Measurements from ENCODE around the gene STXBP5.
A peak's percentile ranks its signal among the peaks of the same experiment; 100 is the strongest.

Gene STXBP5

GRCh38 chr6:147274012-147274411 is 69.8 kb downstream of the STXBP5 start:
- H3K4me3 ChIP-seq (ENCODE audit: low read length), result no peak overlapping the region
- DNase-seq (ENCODE audit: low read depth, low spot score), result no peak

GRCh38 chr6:147274776-147275175 is 70.6 kb downstream of the STXBP5 start:
- H3K4me3 ChIP-seq (ENCODE audit: low read length), result no peak overlapping the region
- no peak for DNase-seq (ENCODE audit: low read depth, low spot score)

DNA sequence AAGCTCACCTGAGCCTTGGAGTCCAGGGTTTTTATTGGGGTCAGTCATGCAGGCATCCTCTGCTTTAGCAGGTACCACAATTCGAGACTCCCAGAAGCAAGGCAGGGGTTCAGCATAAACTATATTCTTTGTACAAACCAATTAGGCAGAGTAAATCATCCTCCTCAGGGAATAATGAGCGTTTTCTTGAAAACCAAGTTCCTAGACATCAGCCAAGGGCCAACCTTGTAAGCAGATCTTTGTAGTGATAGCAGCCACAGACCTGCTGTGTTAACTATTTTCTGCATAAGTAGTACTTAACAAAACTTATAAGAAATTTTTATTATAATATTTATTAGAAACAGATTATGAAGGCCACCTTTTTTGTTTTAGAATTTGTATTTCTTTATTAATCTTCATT is 74.7 kb downstream of the STXBP5 start:
- DNase-seq (ENCODE audit: low read depth, low spot score), result no peak
- H3K4me3 ChIP-seq (ENCODE audit: low read length), result no peak overlapping the region

- no peak overlapping the region for H3K4me3 ChIP-seq (ENCODE audit: low read length)
- no peak for DNase-seq (ENCODE audit: low read depth, low spot score)
These were observed 75.2 kb downstream of the STXBP5 start for GRCh38 chr6:147279427-147279826.

GRCh38 chr6:147281895-147282565 is 77.8 kb downstream of the STXBP5 start:
- no peak for DNase-seq (ENCODE audit: low read depth, low spot score)
- no peak overlapping the region for H3K4me3 ChIP-seq (ENCODE audit: low read length)

GRCh38 chr6:147282566-147282959 is 78.3 kb downstream of the STXBP5 start:
- H3K4me3 ChIP-seq (ENCODE audit: low read length), result no peak overlapping the region
- no peak for DNase-seq (ENCODE audit: low read depth, low spot score)

GRCh38 chr6:147283460-147283859 is 79.2 kb downstream of the STXBP5 start:
- DNase-seq (ENCODE audit: low read depth, low spot score), result no peak
- no peak overlapping the region for H3K4me3 ChIP-seq (ENCODE audit: low read length)

DNA sequence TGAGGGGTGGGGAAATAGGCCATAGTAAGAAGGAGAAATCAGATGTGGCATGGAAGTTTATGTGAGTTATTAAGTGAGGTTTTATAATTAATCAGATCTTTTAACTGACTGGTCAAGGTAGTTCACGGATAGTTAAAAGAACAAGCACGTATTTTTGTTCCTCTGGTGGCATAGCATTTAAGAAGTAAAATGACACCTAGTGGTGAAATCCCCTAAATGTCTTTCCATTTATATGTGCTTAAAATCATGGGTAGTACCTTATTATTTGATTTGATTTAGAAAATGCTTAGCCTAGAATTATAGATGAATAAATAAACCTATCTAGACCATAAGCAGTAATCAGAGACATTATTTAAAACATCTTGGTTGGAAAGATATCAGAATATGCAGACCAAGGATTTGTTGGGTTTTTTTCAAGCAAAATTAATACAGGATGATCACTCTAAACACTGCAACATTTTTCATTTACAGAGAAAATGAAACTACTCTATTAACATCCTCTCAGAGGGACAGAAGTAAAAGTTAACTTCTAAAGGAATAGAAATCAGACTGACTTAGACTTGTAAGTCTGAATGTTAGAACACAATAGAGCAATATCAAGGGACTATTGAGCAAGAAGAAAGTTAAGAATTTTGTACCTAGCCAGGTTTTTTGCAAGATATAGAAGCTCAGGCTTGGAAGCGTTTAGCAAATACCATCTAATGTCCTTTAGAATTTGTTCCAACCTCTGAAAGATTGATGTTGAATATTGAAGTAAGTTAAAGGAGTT is 81.1 kb downstream of the STXBP5 start:
- H3K4me3 ChIP-seq (ENCODE audit: low read length), result no peak overlapping the region
- DNase-seq (ENCODE audit: low read depth, low spot score), result peak; percentile 28

- DNase-seq (ENCODE audit: low read depth, low spot score), result no peak
These were observed 83.7 kb downstream of the STXBP5 start for GRCh38 chr6:147287869-147288271.

GRCh38 chr6:147297124-147297523 is 92.9 kb downstream of the STXBP5 start:
- no peak overlapping the region for H3K4me3 ChIP-seq (ENCODE audit: low read length)
- no peak for DNase-seq (ENCODE audit: low read depth, low spot score)

More at GRCh38 chr6:147287869-147288271, 83.7 kb downstream of the STXBP5 start:
- no peak overlapping the region for H3K4me3 ChIP-seq (ENCODE audit: low read length)

DNA sequence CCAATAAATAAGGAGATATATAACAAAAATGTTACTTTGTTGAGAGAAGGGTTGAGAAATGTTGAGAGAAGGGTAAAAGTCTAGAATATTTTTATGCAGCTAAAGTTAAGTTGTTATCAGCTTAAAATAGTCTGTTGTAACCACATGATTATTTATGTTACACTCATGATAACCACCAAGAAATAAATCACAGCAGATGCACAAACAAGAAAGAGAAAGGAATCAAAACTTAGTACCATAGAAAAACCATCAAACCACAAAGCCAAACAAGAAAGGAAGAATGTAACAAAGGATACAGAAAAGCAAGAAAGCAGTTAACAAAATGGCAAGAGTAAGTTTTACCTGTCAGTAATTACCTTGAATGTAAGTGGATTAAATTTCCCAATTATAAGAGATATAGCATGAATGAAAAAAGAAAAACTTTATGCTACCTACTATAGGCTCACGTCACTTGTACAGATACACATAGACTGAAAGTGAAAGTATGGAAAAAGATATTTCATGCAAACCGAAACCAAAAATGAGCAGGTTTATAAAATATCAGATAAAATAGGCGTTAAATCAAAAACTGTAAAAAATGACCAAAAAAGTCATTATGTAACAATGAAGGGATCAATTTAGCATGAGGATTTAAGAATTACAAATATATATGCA is 93.6 kb downstream of the STXBP5 start:
- H3K4me3 ChIP-seq (ENCODE audit: low read length), result no peak overlapping the region
- no peak for DNase-seq (ENCODE audit: low read depth, low spot score)

DNA sequence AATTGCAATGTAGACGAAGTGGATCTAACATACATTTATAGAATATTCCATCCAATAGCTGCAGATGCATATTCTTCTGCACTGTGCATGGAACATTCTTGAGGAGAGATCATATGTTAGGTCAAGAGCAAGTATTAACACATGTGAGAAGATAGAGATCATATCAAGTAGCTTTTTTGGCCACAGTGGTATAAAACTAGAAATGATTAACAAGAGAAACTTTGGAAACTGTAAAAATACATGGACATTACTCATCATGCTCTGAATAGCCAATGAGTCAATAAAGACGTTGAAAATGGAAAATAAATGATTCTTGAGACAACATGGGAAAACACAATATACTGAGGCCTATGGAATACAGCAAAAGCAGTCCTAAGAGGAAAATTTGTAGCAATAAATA is 94.2 kb downstream of the STXBP5 start:
- no peak overlapping the region for H3K4me3 ChIP-seq (ENCODE audit: low read length)
- no peak for DNase-seq (ENCODE audit: low read depth, low spot score)

- H3K4me3 ChIP-seq (ENCODE audit: low read length), result no peak overlapping the region
- DNase-seq (ENCODE audit: low read depth, low spot score), result no peak
These were observed 94.8 kb downstream of the STXBP5 start for GRCh38 chr6:147299035-147299434.

- DNase-seq (ENCODE audit: low read depth, low spot score), result no peak
These were observed 96.9 kb downstream of the STXBP5 start for GRCh38 chr6:147301070-147301469.

GRCh38 chr6:147304016-147304415 is 99.8 kb downstream of the STXBP5 start:
- H3K4me3 ChIP-seq (ENCODE audit: low read length), result no peak overlapping the region
- no peak for DNase-seq (ENCODE audit: low read depth, low spot score)

More at GRCh38 chr6:147301070-147301469, 96.9 kb downstream of the STXBP5 start:
- H3K4me3 ChIP-seq (ENCODE audit: low read length), result no peak overlapping the region

GRCh38 chr6:147310521-147310920 is 106.3 kb downstream of the STXBP5 start:
- no peak for DNase-seq (ENCODE audit: low read depth, low spot score)
- no peak overlapping the region for H3K4me3 ChIP-seq (ENCODE audit: low read length)

DNA sequence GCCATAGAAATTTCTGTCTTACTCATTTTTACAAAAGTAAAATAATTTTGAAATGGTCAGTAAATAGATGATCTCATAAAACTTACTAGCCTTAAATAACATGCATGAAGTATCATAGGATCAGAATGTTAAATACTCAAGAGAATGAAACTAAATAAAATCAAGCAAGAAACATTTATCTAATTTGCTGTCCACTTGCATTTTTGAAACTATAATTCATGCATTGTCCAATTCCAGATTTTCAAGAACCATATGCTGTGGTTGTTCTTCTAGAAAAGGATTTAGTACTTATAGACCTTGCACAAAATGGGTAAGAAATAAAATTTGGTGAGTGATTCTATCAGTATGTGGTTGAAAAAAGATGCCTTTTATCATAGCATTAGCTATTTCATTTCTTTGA is 107.0 kb downstream of the STXBP5 start:
- DNase-seq (ENCODE audit: low read depth, low spot score), result no peak
- H3K4me3 ChIP-seq (ENCODE audit: low read length), result no peak overlapping the region

- H3K4me3 ChIP-seq (ENCODE audit: low read length), result no peak overlapping the region
- DNase-seq (ENCODE audit: low read depth, low spot score), result no peak
These were observed 117.0 kb downstream of the STXBP5 start for GRCh38 chr6:147321260-147321659.

- no peak overlapping the region for H3K4me3 ChIP-seq (ENCODE audit: low read length)
- DNase-seq (ENCODE audit: low read depth, low spot score), result no peak
These were observed 118.3 kb downstream of the STXBP5 start for GRCh38 chr6:147322299-147323162.
